Measurements from ENCODE around the gene MACROD1. TPM values are rescaled to one million over a fixed set of nuclear protein-coding genes. Genes with fewer than 3 reads are reported as not detected.

Gene MACROD1
- polyA plus RNA-seq = 1 to 10 TPM; 4.8 to 7.1 (median 6.5) TPM

GRCh38 chr11:64165842-64166635 is at the start of gene MACROD1:
MACROD1 (minus strand) TSS chr11:64166113; CDS start chr11:64165994, 119 bp downstream.
- peak within 1 kb of the TSS in 3 of 6 donors; percentile 19 to 76 (median 39) for H3K27ac Mint-ChIP-seq
- H3K4me3 Mint-ChIP-seq = peak within 1 kb of the TSS; percentile 88 to 93 (median 88)
- H3K36me3 Mint-ChIP-seq = no peaks in the 10 kb centered on the region
- peaks cover 0 to 5% of the 10 kb centered on the region in 2 donors for H3K4me1 Mint-ChIP-seq
- peak; percentile 60 to 62 (median 61) for DNase-seq
- H3K9me3 Mint-ChIP-seq = no peaks in the 10 kb centered on the region
- H3K27me3 Mint-ChIP-seq (ENCODE audit: low read depth in 3 of 3) = peaks cover 0 to 3% (median 2%) of the 10 kb centered on the region in 3 donors

- Mint-ChIP-seq H3K4me3 (no peak overlapping the region), H3K4me1 (peaks cover 32 to 36% of the 10 kb centered on the region in 2 donors), H3K9me3 (no peaks in the 10 kb centered on the region), H3K36me3 (peaks cover 12 to 17% (median 14%) of the 10 kb centered on the region in 3 donors), H3K27me3 (ENCODE audit: low read depth in 3 of 3) (peaks cover 2 to 6% (median 5%) of the 10 kb centered on the region in 3 donors), H3K27ac (peak overlapping the region in 2 of 6 donors; percentile 3 to 30)
- DNase-seq = no peak
These were observed 45.4 kb upstream of the MACROD1 start for GRCh38 chr11:64211181-64211872.

GRCh38 chr11:64210301-64211020 is 44.5 kb upstream of the MACROD1 start:
- H3K27ac Mint-ChIP-seq = peak overlapping the region in 5 of 6 donors; percentile 20 to 95 (median 60)
- peaks cover 2 to 6% (median 5%) of the 10 kb centered on the region in 3 donors for H3K27me3 Mint-ChIP-seq (ENCODE audit: low read depth in 3 of 3)
- H3K36me3 Mint-ChIP-seq = peaks cover 12 to 17% (median 14%) of the 10 kb centered on the region in 3 donors
- H3K4me3 Mint-ChIP-seq = no peak overlapping the region
- H3K9me3 Mint-ChIP-seq = no peaks in the 10 kb centered on the region
- DNase-seq = no peak
- peaks cover 39 to 43% of the 10 kb centered on the region in 2 donors for H3K4me1 Mint-ChIP-seq

- Mint-ChIP-seq H3K4me1 (peaks cover 39 to 41% of the 10 kb centered on the region in 2 donors), H3K9me3 (no peaks in the 10 kb centered on the region), H3K36me3 (peaks cover 11 to 14% (median 11%) of the 10 kb centered on the region in 3 donors), H3K27ac (peak overlapping the region; percentile 20 to 96 (median 60)), H3K4me3 (peak overlapping the region in 3 of 5 donors; percentile 41 to 47 (median 44)), H3K27me3 (ENCODE audit: low read depth in 3 of 3) (peaks cover 4 to 8% (median 6%) of the 10 kb centered on the region in 3 donors)
- DNase-seq = no peak
These were observed 43.6 kb upstream of the MACROD1 start for GRCh38 chr11:64209563-64209843.

GRCh38 chr11:64208796-64209562 is 43.1 kb upstream of the MACROD1 start:
- peaks cover 5 to 10% (median 6%) of the 10 kb centered on the region in 3 donors for H3K27me3 Mint-ChIP-seq (ENCODE audit: low read depth in 3 of 3)
- peak overlapping the region; percentile 79 to 96 (median 95) for H3K27ac Mint-ChIP-seq
- peak overlapping the region; percentile 31 to 91 (median 54) for H3K4me3 Mint-ChIP-seq
- peaks cover 44 to 45% of the 10 kb centered on the region in 2 donors for H3K4me1 Mint-ChIP-seq
- peaks cover 14 to 19% (median 15%) of the 10 kb centered on the region in 3 donors for H3K36me3 Mint-ChIP-seq
- H3K9me3 Mint-ChIP-seq = no peaks in the 10 kb centered on the region
- DNase-seq = no peak

GRCh38 chr11:64208086-64208795 is 42.3 kb upstream of the MACROD1 start:
- peak overlapping the region; percentile 90 to 95 (median 91) for H3K4me3 Mint-ChIP-seq
- peaks cover 14 to 24% (median 19%) of the 10 kb centered on the region in 3 donors for H3K36me3 Mint-ChIP-seq
- DNase-seq = no peak
- peak overlapping the region; percentile 91 to 96 (median 95) for H3K27ac Mint-ChIP-seq
- H3K9me3 Mint-ChIP-seq = no peaks in the 10 kb centered on the region
- peaks cover 43 to 45% of the 10 kb centered on the region in 2 donors for H3K4me1 Mint-ChIP-seq
- H3K27me3 Mint-ChIP-seq (ENCODE audit: low read depth in 3 of 3) = peaks cover 5 to 11% (median 6%) of the 10 kb centered on the region in 3 donors

GRCh38 chr11:64207256-64208085 is 41.6 kb upstream of the MACROD1 start:
- peak overlapping the region; percentile 90 to 95 (median 91) for H3K4me3 Mint-ChIP-seq
- H3K36me3 Mint-ChIP-seq = peaks cover 18 to 25% (median 21%) of the 10 kb centered on the region in 3 donors
- peaks cover 39 to 45% of the 10 kb centered on the region in 2 donors for H3K4me1 Mint-ChIP-seq
- peaks cover 5 to 11% (median 6%) of the 10 kb centered on the region in 3 donors for H3K27me3 Mint-ChIP-seq (ENCODE audit: low read depth in 3 of 3)
- peak overlapping the region; percentile 91 to 96 (median 95) for H3K27ac Mint-ChIP-seq
- H3K9me3 Mint-ChIP-seq = no peaks in the 10 kb centered on the region
- peak; percentile 78 to 80 (median 79) for DNase-seq

GRCh38 chr11:64206457-64207255 is 40.7 kb upstream of the MACROD1 start, which contains the start of gene FERMT3:
FERMT3 (plus strand) TSS chr11:64206721; CDS start chr11:64207365, 644 bp downstream.
- no peaks in the 10 kb centered on the region for H3K9me3 Mint-ChIP-seq
- peak within 1 kb of the TSS; percentile 91 to 96 (median 95) for H3K27ac Mint-ChIP-seq
- peaks cover 15 to 27% (median 17%) of the 10 kb centered on the region in 3 donors for H3K36me3 Mint-ChIP-seq
- H3K4me3 Mint-ChIP-seq = peak within 1 kb of the TSS; percentile 90 to 95 (median 91)
- DNase-seq = peak; percentile 63 to 68 (median 66)
- H3K27me3 Mint-ChIP-seq (ENCODE audit: low read depth in 3 of 3) = peaks cover 5 to 11% (median 6%) of the 10 kb centered on the region in 3 donors
- H3K4me1 Mint-ChIP-seq = peaks cover 32 to 45% of the 10 kb centered on the region in 2 donors

- peaks cover 5 to 11% (median 6%) of the 10 kb centered on the region in 3 donors for H3K27me3 Mint-ChIP-seq (ENCODE audit: low read depth in 3 of 3)
- H3K27ac Mint-ChIP-seq = peak overlapping the region; percentile 83 to 97 (median 91)
- no peaks in the 10 kb centered on the region for H3K9me3 Mint-ChIP-seq
- peak; percentile 71 to 79 (median 74) for DNase-seq
- H3K4me1 Mint-ChIP-seq = peaks cover 32 to 40% of the 10 kb centered on the region in 2 donors
- H3K36me3 Mint-ChIP-seq = peaks cover 19 to 41% (median 28%) of the 10 kb centered on the region in 3 donors
- H3K4me3 Mint-ChIP-seq = peak overlapping the region; percentile 44 to 86 (median 82)
These were observed 38.6 kb upstream of the MACROD1 start for GRCh38 chr11:64204464-64204989.

- peak overlapping the region in 5 of 6 donors; percentile 40 to 92 (median 84) for H3K27ac Mint-ChIP-seq
- peaks cover 19 to 41% (median 28%) of the 10 kb centered on the region in 3 donors for H3K36me3 Mint-ChIP-seq
- peaks cover 3 to 11% (median 6%) of the 10 kb centered on the region in 3 donors for H3K27me3 Mint-ChIP-seq (ENCODE audit: low read depth in 3 of 3)
- no peak overlapping the region for H3K4me3 Mint-ChIP-seq
- peaks cover 30 to 39% of the 10 kb centered on the region in 2 donors for H3K4me1 Mint-ChIP-seq
- H3K9me3 Mint-ChIP-seq = no peaks in the 10 kb centered on the region
- no peak for DNase-seq
These were observed 38.1 kb upstream of the MACROD1 start for GRCh38 chr11:64204080-64204440.

Measured in immature natural killer cell (primary cell).